Neuronal stem cell (in vitro differentiated cells): ENCODE measurements around the gene CLBA1.

Experiments
- DNase-seq: peaks from one replicate; pipeline ENCODE4 v3.0.0-alpha.2; 2013; ENCODE audit warnings: low spot score
- H2AFZ ChIP-seq: one replicate; pipeline ENCODE4 v1.6.1; 2013; ENCODE audit warnings: mild to moderate bottlenecking, low read length, inconsistent platforms
- H2AK5ac ChIP-seq: 2 replicates; pipeline ENCODE4 v1.6.1; 2013; ENCODE audit warnings: low read depth, mild to moderate bottlenecking, inconsistent platforms, low read length, moderate library complexity, mixed read lengths
- H2BK120ac ChIP-seq: 2 replicates; pipeline ENCODE4 v1.6.1; 2013; ENCODE audit warnings: low read depth, mild to moderate bottlenecking, inconsistent platforms, low read length, moderate library complexity, mixed read lengths
- H2BK12ac ChIP-seq: one replicate; pipeline ENCODE4 v1.6.1; 2013; ENCODE audit warnings: low read length, inconsistent platforms
- H2BK15ac ChIP-seq: 2 replicates; pipeline ENCODE4 v1.6.1; 2013; ENCODE audit warnings: mild to moderate bottlenecking, low read length, inconsistent platforms, mixed read lengths
- H2BK5ac ChIP-seq: one replicate; pipeline ENCODE4 v1.6.1; 2013; ENCODE audit warnings: inconsistent platforms, mild to moderate bottlenecking, low read length, moderate library complexity
- H3K14ac ChIP-seq: one replicate; pipeline ENCODE4 v1.6.1; 2013; ENCODE audit warnings: low read length, inconsistent platforms
- H3K18ac ChIP-seq: 2 replicates; pipeline ENCODE4 v1.6.1; 2013; ENCODE audit warnings: low read length, inconsistent platforms
- H3K23ac ChIP-seq: 2 replicates; pipeline ENCODE4 v1.6.1; 2013; ENCODE audit warnings: low read depth, mild to moderate bottlenecking, mixed read lengths, low read length, inconsistent platforms; ENCODE audit not compliant: poor library complexity
- H3K27ac ChIP-seq: replicated peaks from 3 replicates; pipeline ENCODE4 v1.5.1; 2013; ENCODE audit warnings: low read length, inconsistent platforms
- H3K27me3 ChIP-seq, 3 experiments: 2 replicates each; pipeline ENCODE4 v1.6.1; 2013; ENCODE audit warnings: low read length in 3 of 3, mild to moderate bottlenecking in 2 of 3, inconsistent platforms in 1 of 3, low read depth in 1 of 3, mixed read lengths in 1 of 3, moderate library complexity in 1 of 3; ENCODE audit not compliant: control insufficient read depth in 3 of 3, insufficient read depth in 3 of 3
- H3K36me3 ChIP-seq, 2 donors: replicated peaks in 1 of 2; 2 replicates each; pipeline ENCODE4 v1.6.1; 2013; ENCODE audit warnings: low read length in 2 of 2; ENCODE audit not compliant: control insufficient read depth in 2 of 2, insufficient read depth in 2 of 2
- H3K4ac ChIP-seq: 2 replicates; pipeline ENCODE4 v1.6.1; 2013; ENCODE audit warnings: inconsistent platforms, mild to moderate bottlenecking, low read length, moderate library complexity
- H3K4me1 ChIP-seq, 2 donors: 1 replicate in 1 of 2; 2 replicates in 1 of 2; pipeline ENCODE4 v1.6.1; 2013; ENCODE audit warnings: low read length in 2 of 2, low read depth in 1 of 2; ENCODE audit not compliant: control insufficient read depth in 2 of 2, insufficient read depth in 1 of 2
- H3K4me2 ChIP-seq: one replicate; pipeline ENCODE4 v1.6.1; 2013; ENCODE audit warnings: mild to moderate bottlenecking, low read length, inconsistent platforms; ENCODE audit not compliant: insufficient read depth, poor library complexity, severe bottlenecking
- H3K4me3 ChIP-seq, 2 donors: 2 replicates each; pipeline ENCODE4 v1.5.1; 2013; ENCODE audit warnings: low read length in 2 of 2, mild to moderate bottlenecking in 2 of 2, inconsistent platforms in 1 of 2, moderate library complexity in 1 of 2
- H3K79me1 ChIP-seq: one replicate; pipeline ENCODE4 v1.6.1; 2013; ENCODE audit warnings: low read depth, mild to moderate bottlenecking, inconsistent platforms, low read length, moderate library complexity
- H3K9ac ChIP-seq: one replicate; pipeline ENCODE4 v1.6.1; 2013; ENCODE audit warnings: mild to moderate bottlenecking, low read depth, low read length, inconsistent platforms; ENCODE audit not compliant: poor library complexity
- H3K9me3 ChIP-seq, 2 donors: replicated peaks in 1 of 2; 2 replicates each; pipeline versions ENCODE3 to v1.6.1; 2013; ENCODE audit warnings: low read length in 2 of 2, mild to moderate bottlenecking in 2 of 2, inconsistent platforms in 1 of 2, low read depth in 1 of 2, mixed read lengths in 1 of 2, moderate library complexity in 1 of 2; ENCODE audit not compliant: control insufficient read depth in 2 of 2, insufficient read depth in 1 of 2
- H4K8ac ChIP-seq: one replicate; pipeline ENCODE4 v1.6.1; 2013; ENCODE audit warnings: low read depth, mild to moderate bottlenecking, inconsistent platforms, low read length, moderate library complexity
- H4K91ac ChIP-seq: one replicate; pipeline ENCODE4 v1.6.1; 2013; ENCODE audit warnings: low read length, low read depth, mild to moderate bottlenecking, inconsistent platforms; ENCODE audit not compliant: poor library complexity
- WGBS, 2 donors: extraction: QIAGEN DNeasy Blood & Tissue Kit; methylation state at CpG; one replicate each; pipeline ENCODE4 v1.1.7; 2013; ENCODE audit warnings: missing lambda C conversion rate in 2 of 2, mixed read lengths in 1 of 2; ENCODE audit not compliant: insufficient read length in 2 of 2, insufficient replicate concordance in 1 of 2; ENCODE audit errors: extremely low coverage in 2 of 2; 5-methylcytosine and 5-hydroxymethylcytosine counted together

Gene CLBA1

DNA sequence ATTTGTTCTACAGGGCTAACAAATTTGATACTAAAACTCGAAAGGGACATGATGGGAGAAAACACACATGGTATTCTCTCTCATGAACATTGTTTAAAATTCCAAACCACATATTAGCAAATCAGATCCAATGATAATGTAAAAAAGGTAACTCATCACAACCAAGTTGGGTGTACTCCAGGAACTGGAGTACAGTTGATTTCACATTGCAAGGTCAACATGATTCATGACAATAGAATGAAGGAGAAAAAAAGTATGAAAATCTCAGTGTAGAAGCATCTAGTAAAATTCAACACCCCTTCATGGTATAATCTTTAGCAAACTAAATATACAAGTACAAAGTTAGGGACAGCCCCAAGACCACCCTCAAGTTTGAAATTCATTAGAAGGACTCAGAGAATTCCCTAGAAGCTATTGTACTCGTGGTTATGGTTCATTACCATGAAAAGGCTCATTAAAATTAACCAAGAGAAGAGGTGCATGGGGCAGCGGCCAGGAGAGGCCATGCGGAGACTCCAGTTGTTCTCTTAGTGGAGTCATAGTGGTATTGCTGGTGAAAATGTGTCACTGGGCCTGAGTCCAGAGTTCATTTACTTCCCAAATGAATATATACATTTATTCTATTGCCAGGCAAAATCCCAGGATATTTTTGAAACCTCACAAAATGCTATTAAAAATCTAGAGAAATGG is 38.3 kb downstream of the CLBA1 start:
- Histone ChIP-seq H2BK12ac (no peak overlapping the region), H3K23ac (no peak overlapping the region), H3K4me1 (peaks cover 9 to 11% of the 10 kb centered on the region in 2 donors), H3K4me3 (no peak overlapping the region), H3K79me1 (peaks cover 3% of the 10 kb centered on the region), H3K9ac (no peak overlapping the region), H3K27me3 (peaks cover 0 to 2% (median 0%) of the 10 kb centered on the region in 3 experiments), H3K27ac (no peak overlapping the region), H3K18ac (no peak overlapping the region), H3K9me3 (no peaks in the 10 kb centered on the region), H2BK5ac (no peak overlapping the region), H4K8ac (no peak overlapping the region), H3K4ac (no peak overlapping the region), H2AK5ac (no peak overlapping the region), H2AFZ (no peak overlapping the region), H3K14ac (no peak overlapping the region), H3K4me2 (no peak overlapping the region), H4K91ac (no peak overlapping the region), H2BK15ac (no peak overlapping the region), H3K36me3 (peaks cover 4 to 13% of the 10 kb centered on the region in 2 donors), H2BK120ac (no peak overlapping the region)
- DNase-seq = no peak
- WGBS, 2 donors = no CpG with 5 or more reads among the region's 4 CpGs

- no peak overlapping the region for H3K4ac ChIP-seq
- H3K79me1 ChIP-seq = no peaks in the 10 kb centered on the region
- no peak overlapping the region for H2AFZ ChIP-seq
- no peak overlapping the region for H3K4me3 ChIP-seq
- no CpG with 5 or more reads among the region's 6 CpGs for WGBS, 2 donors
- peaks cover 0 to 2% (median 0%) of the 10 kb centered on the region in 3 experiments for H3K27me3 ChIP-seq
- H3K36me3 ChIP-seq = no peaks in the 10 kb centered on the region
- no peak overlapping the region for H2AK5ac ChIP-seq
- no peak overlapping the region for H3K23ac ChIP-seq
- H3K27ac ChIP-seq = no peak overlapping the region
- no peak overlapping the region for H2BK120ac ChIP-seq
- no peak overlapping the region for H4K8ac ChIP-seq
- DNase-seq = no peak
- no peak overlapping the region for H3K4me2 ChIP-seq
- H3K9me3 ChIP-seq = no peaks in the 10 kb centered on the region
- no peak overlapping the region for H3K18ac ChIP-seq
- no peak overlapping the region for H2BK5ac ChIP-seq
- no peak overlapping the region for H2BK12ac ChIP-seq
- H4K91ac ChIP-seq = no peak overlapping the region
- H3K14ac ChIP-seq = no peak overlapping the region
- H2BK15ac ChIP-seq = no peak overlapping the region
- H3K9ac ChIP-seq = no peak overlapping the region
- peaks cover 2 to 4% of the 10 kb centered on the region in 2 donors for H3K4me1 ChIP-seq
Measured at GRCh38 chr14:105025429-105025828, 39.8 kb downstream of the CLBA1 start.

DNA sequence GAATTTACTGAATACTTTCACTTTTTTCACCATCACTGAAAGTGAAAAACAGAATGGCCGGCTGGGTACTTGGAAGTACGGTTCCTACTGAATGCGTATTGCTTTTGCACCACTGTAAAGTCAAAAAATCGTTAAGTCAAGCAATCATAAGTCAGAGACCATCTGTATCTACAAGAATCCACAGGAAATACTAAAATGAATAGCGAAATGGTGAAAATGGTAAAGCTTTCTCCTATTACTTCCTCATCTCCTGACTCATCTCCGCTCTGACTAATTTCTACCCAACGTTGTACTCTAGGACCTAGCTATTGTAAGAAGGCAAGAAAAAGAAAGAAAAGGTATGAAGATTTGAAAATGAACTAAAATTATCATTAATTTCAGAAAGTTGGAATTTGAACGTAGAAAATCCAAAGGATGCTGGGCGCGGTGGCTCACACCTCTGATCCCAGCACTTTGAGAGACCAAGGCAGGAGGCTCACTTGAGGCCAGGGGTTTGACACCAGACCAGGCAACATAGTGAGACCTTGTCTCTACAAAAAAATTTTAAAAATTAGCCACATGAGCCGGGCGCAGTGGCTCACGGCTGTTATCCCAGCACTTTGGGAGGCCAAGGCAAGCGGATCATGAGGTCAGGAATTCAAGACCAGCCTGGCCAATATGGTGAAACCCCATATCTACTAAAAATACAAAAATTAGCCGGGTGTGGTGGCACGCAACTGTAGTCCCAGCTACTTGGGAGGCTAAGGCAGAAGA is 40.6 kb downstream of the CLBA1 start:
- Histone ChIP-seq H2BK120ac (no peak overlapping the region), H2AK5ac (no peak overlapping the region), H3K23ac (no peak overlapping the region), H3K27me3 (peaks cover 0 to 6% (median 2%) of the 10 kb centered on the region in 3 experiments), H3K9ac (no peak overlapping the region), H3K79me1 (no peaks in the 10 kb centered on the region), H4K91ac (no peak overlapping the region), H3K4me2 (no peak overlapping the region), H3K4me3 (no peak overlapping the region), H3K4me1 (peaks cover 2 to 4% of the 10 kb centered on the region in 2 donors), H3K27ac (no peak overlapping the region), H3K36me3 (no peaks in the 10 kb centered on the region), H2AFZ (no peak overlapping the region), H2BK12ac (no peak overlapping the region), H3K18ac (no peak overlapping the region), H3K4ac (no peak overlapping the region), H2BK15ac (no peak overlapping the region), H4K8ac (no peak overlapping the region), H2BK5ac (no peak overlapping the region), H3K14ac (no peak overlapping the region), H3K9me3 (no peaks in the 10 kb centered on the region)
- no peak for DNase-seq
- no CpG with 5 or more reads among the region's 16 CpGs for WGBS, 2 donors

DNA sequence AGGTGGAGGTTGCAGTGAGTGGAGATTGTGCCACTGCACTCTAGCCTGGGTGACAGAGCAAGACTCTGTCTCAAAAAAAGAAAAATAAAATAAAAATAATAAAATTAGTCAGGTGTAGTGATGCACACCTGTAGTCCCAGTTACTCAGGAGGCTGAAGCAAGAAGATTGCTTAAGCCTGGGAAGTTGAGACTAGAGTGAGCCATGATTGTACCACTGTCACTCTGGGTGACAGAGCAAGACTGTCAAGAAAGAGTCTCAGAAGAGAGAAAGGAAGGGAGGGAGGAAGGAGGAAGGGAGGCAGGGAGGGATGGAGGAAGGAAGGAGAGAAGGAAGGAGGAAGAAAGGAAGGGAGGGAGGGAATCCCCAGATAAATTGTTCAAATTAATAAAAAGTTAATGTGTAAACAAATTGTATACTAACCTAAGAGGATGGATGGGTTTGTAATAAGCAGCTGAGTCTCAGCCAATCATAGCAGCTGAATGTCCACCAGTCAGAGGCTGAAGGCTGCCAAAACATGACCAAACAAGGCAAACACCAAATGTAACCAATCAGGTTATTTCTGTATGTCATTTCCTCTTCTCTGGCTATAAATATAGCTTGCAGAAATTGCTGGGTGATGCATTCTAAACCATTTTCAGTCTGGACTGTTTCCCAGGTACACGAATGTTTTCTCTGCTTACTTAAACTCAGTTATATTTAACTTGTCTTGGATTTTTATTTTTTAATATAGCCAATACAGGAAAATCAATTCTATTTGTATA is 41.4 kb downstream of the CLBA1 start:
- H2BK15ac ChIP-seq = no peak overlapping the region
- no peak overlapping the region for H4K8ac ChIP-seq
- H2BK120ac ChIP-seq = no peak overlapping the region
- no peak overlapping the region for H2AFZ ChIP-seq
- H3K36me3 ChIP-seq = no peaks in the 10 kb centered on the region
- H3K14ac ChIP-seq = no peak overlapping the region
- H2BK5ac ChIP-seq = no peak overlapping the region
- H3K9me3 ChIP-seq = no peaks in the 10 kb centered on the region
- no peak for DNase-seq
- H3K27ac ChIP-seq = no peak overlapping the region
- H2AK5ac ChIP-seq = no peak overlapping the region
- no peak overlapping the region for H2BK12ac ChIP-seq
- no peaks in the 10 kb centered on the region for H3K79me1 ChIP-seq
- H3K4ac ChIP-seq = no peak overlapping the region
- peaks cover 0 to 2% of the 10 kb centered on the region in 2 donors for H3K4me1 ChIP-seq
- H3K4me3 ChIP-seq = no peak overlapping the region
- H3K23ac ChIP-seq = no peak overlapping the region
- no peak overlapping the region for H3K18ac ChIP-seq
- no CpG with 5 or more reads among the region's 1 CpG for WGBS, 2 donors
- no peak overlapping the region for H3K4me2 ChIP-seq
- H3K27me3 ChIP-seq = peaks cover 0 to 11% (median 2%) of the 10 kb centered on the region in 3 experiments
- H3K9ac ChIP-seq = no peak overlapping the region
- no peak overlapping the region for H4K91ac ChIP-seq
